Activated CD8-positive, alpha-beta T cell treated with anti-CD3 and anti-CD28 coated beads, Interleukin-2, amount 10 ng/mL, durations not matched to agents 7 days and 5 days (primary cell): ENCODE measurements around the gene C2orf81. TPM values are rescaled to one million over a fixed set of nuclear protein-coding genes. Genes with fewer than 3 reads are reported as not detected.
"Not testable (repeated sequence)": the region's sequence is repeated elsewhere in the genome, so short reads cannot be mapped to it uniquely, and the experiment has no call there.

Experiments
- ATAC-seq: fragments of 150-1000 bp; cut with Tn5 transposase; one replicate; pipeline ENCODE4 v1.10.0; 2021; ENCODE audit warnings: moderate library complexity
- CTCF ChIA-PET: fragments of 350-600 bp; sonication (Branson Sonifier 250); formaldehyde crosslinking; loops from one replicate; lab custom pipeline; 2021; ENCODE audit warnings: antibody characterized with exemption; lab: Charles Lee
- POLR2A ChIA-PET: fragments of 350-600 bp; sonication (Branson Sonifier 250); formaldehyde crosslinking; loops from one replicate; lab custom pipeline; 2021; ENCODE audit warnings: antibody characterized with exemption; lab: Charles Lee
- DNase-seq: peaks from one replicate; pipeline ENCODE4 v3.0.0-alpha.2; 2020
- H3K27ac Mint-ChIP-seq: one replicate; pipeline ENCODE4 v1.8.0; 2021; ENCODE audit warnings: mild to moderate bottlenecking, mixed read lengths
- H3K27me3 Mint-ChIP-seq: one replicate; pipeline ENCODE4 v1.8.0; 2021; ENCODE audit warnings: low read depth, mixed read lengths
- H3K36me3 Mint-ChIP-seq: one replicate; pipeline ENCODE4 v1.8.0; 2021; ENCODE audit warnings: low read depth, mixed read lengths
- H3K4me1 Mint-ChIP-seq: one replicate; pipeline ENCODE4 v1.8.0; 2021; ENCODE audit warnings: low read depth, mixed read lengths
- H3K4me3 Mint-ChIP-seq: one replicate; pipeline ENCODE4 v1.8.0; 2021; ENCODE audit warnings: mild to moderate bottlenecking, mixed read lengths
- H3K9me3 Mint-ChIP-seq: one replicate; pipeline ENCODE4 v1.8.0; 2022; ENCODE audit warnings: mixed read lengths; ENCODE audit not compliant: insufficient read depth
- total RNA-seq, 2 experiments: library from RNA; stranded (reverse); gene quantifications; one replicate each; pipeline ENCODE4 v1.2.3, GENCODE V29; 2021

C2orf81 gene
- total RNA-seq, result 1 to 10 TPM; 1.5 TPM

- ATAC-seq (peak; percentile 85), DNase-seq (peak; percentile 96)
- Mint-ChIP-seq H3K36me3 (peaks cover 20% of the 10 kb centered on the region), H3K9me3 (no peaks in the 10 kb centered on the region), H3K27ac (peak within 1 kb of the TSS; percentile 100), H3K4me1 (peaks cover 33% of the 10 kb centered on the region), H3K27me3 (no peaks in the 10 kb centered on the region), H3K4me3 (peak within 1 kb of the TSS; percentile 100)
- POLR2A ChIA-PET, result interaction anchor here (0.7 to 2.8 kb wide), 10 partner anchors 8 to 243 kb away, joined by 3 to 14 read pairs (median 4); partner anchors contain the start of genes INO80B and MOB1A
- CTCF ChIA-PET, result interaction anchor here (0.9 to 2.1 kb wide), 7 partner anchors 20 to 111 kb away, joined by 3 to 8 read pairs (median 4); partner anchors contain the start of genes INO80B and WBP1
These were observed at the start of gene C2orf81, which contains the start of gene WDR54 for GRCh38 chr2:74421221-74421870. Gene C2orf81 (minus strand): TSS chr2:74421619. CDS start chr2:74421560, 59 bp downstream. Gene WDR54 (plus strand): TSS chr2:74421730. CDS start chr2:74422154, 424 bp downstream.

GRCh38 chr2:74470742-74471141 lies 49.3 kb upstream of the C2orf81 start:
- Mint-ChIP-seq H3K36me3 (peaks cover 39% of the 10 kb centered on the region), H3K4me3 (peak overlapping the region; percentile 51), H3K27ac (peak overlapping the region; percentile 67), H3K4me1 (peaks cover 37% of the 10 kb centered on the region)
- H3K27me3 Mint-ChIP-seq, ATAC-seq, DNase-seq, H3K9me3 Mint-ChIP-seq: not testable (repeated sequence)
- ChIA-PET CTCF (interaction anchor here (0.8 to 3.0 kb wide), 3 partner anchors 11 to 61 kb away, joined by 3 to 26 read pairs (median 4); partner anchors contain the start of genes CCDC142 and TTC31), POLR2A (interaction anchor here (0.6 to 2.9 kb wide), 5 partner anchors 12 to 61 kb away, joined by 3 to 28 read pairs (median 5); partner anchors contain the start of genes INO80B and WBP1)

GRCh38 chr2:74464406-74464805 lies 43.0 kb upstream of the C2orf81 start:
- Mint-ChIP-seq H3K36me3 (peaks cover 18% of the 10 kb centered on the region), H3K4me1 (peaks cover 38% of the 10 kb centered on the region), H3K4me3 (peak overlapping the region; percentile 96), H3K27me3 (no peaks in the 10 kb centered on the region), H3K9me3 (no peaks in the 10 kb centered on the region), H3K27ac (peak overlapping the region; percentile 86)
- ChIA-PET POLR2A (interaction anchor here (1.1 to 1.5 kb wide), 4 partner anchors 19 to 727 kb away, joined by 3 to 11 read pairs (median 3); partner anchors contain the start of genes AUP1, CCDC142, HTRA2 and TPRKB), CTCF (interaction anchor here (1.0 to 1.7 kb wide), 4 partner anchors 17 to 123 kb away, joined by 3 to 4 read pairs (median 4); no protein-coding TSS in a partner anchor)
- DNase-seq (no peak), ATAC-seq (peak; percentile 3)

GRCh38 chr2:74462786-74463105 lies 41.3 kb upstream of the C2orf81 start:
- H3K4me1 Mint-ChIP-seq, result peaks cover 43% of the 10 kb centered on the region
- DNase-seq (no peak), ATAC-seq (no peak)
- H3K27ac Mint-ChIP-seq, result no peak overlapping the region
- ChIA-PET CTCF (no interaction called here), POLR2A (interaction anchor here (1.0 to 2.6 kb wide), 2 partner anchors 9 to 10 kb away, joined by 3 to 12 read pairs; partner anchors contain the start of gene MRPL53)
- H3K27me3 Mint-ChIP-seq, result no peaks in the 10 kb centered on the region
- H3K9me3 Mint-ChIP-seq, result no peaks in the 10 kb centered on the region
- H3K4me3 Mint-ChIP-seq, result no peak overlapping the region
- peaks cover 19% of the 10 kb centered on the region for H3K36me3 Mint-ChIP-seq

GRCh38 chr2:74462054-74462785 lies 40.8 kb upstream of the C2orf81 start:
- peaks cover 42% of the 10 kb centered on the region for H3K4me1 Mint-ChIP-seq

DNA sequence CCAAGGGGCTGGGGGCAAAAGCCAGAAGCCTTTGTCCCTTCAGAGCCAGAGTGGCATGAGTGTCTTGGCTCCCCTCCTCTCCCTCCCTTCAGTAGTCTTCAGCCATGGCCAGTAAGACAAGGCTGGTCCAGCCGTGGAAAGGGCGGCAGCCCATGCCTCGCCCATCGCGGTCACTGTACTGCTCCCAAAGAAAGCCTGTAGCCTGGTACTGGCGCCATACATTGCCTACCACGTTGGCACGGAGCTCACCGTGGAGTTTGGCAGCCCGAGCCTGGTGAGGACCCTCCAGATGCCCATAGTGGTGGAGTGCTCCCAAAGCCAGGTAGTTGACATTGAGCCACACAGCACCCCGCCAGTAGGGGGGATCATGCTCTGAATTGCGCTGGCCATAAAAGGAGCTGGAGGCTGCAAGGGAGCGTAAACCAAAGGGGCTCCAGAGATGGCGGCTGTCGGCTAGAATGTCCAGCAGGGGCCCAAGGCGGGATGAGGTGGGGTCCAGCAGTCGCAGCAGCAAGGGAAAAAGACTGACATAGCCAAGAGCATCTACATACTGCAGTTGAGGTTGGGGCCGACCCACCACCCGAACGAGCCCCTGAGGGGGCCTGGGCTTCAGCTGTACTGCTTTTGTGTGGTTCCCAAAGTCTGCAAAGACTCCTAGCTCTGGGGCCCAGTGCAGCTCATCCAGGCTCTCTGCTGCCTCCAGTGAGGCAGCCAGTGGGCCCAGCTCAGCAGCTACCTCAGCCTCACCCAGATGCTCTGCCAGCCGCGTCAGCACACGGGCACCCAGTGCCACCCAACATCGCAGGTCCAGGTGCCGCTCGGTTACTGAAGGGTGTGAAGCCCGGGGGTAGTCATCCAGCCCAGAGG lies 40.0 kb upstream of the C2orf81 start:
- peak overlapping the region; percentile 30 for H3K27ac Mint-ChIP-seq
- H3K36me3 Mint-ChIP-seq, result peaks cover 26% of the 10 kb centered on the region
- ChIA-PET CTCF (interaction anchor here (0.7 to 1.0 kb wide), 4 partner anchors 30 to 127 kb away, joined by 3 to 6 read pairs (median 4); no protein-coding TSS in a partner anchor), POLR2A (interaction anchor here (0.7 to 2.6 kb wide), 3 partner anchors 12 to 20 kb away, joined by 3 to 12 read pairs (median 3); partner anchors contain the start of gene MRPL53)
- H3K9me3 Mint-ChIP-seq, result no peaks in the 10 kb centered on the region
- ATAC-seq (no peak), DNase-seq (no peak)
- H3K27me3 Mint-ChIP-seq, result no peaks in the 10 kb centered on the region
- H3K4me1 Mint-ChIP-seq, result peaks cover 50% of the 10 kb centered on the region
- no peak overlapping the region for H3K4me3 Mint-ChIP-seq

More at GRCh38 chr2:74462054-74462785, 40.8 kb upstream of the C2orf81 start:
- H3K36me3 Mint-ChIP-seq, result peaks cover 20% of the 10 kb centered on the region
- ChIA-PET POLR2A (interaction anchor here (0.7 to 2.6 kb wide), 4 partner anchors 9 to 20 kb away, joined by 3 to 12 read pairs (median 3); partner anchors contain the start of gene MRPL53), CTCF (interaction anchor here (0.7 to 1.0 kb wide), 4 partner anchors 31 to 126 kb away, joined by 3 to 6 read pairs (median 4); no protein-coding TSS in a partner anchor)
- H3K27ac Mint-ChIP-seq, result no peak overlapping the region
- H3K4me3 Mint-ChIP-seq, result no peak overlapping the region
- ATAC-seq, result no peak
- no peaks in the 10 kb centered on the region for H3K9me3 Mint-ChIP-seq
- DNase-seq, result no peak
- H3K27me3 Mint-ChIP-seq, result no peaks in the 10 kb centered on the region

DNA sequence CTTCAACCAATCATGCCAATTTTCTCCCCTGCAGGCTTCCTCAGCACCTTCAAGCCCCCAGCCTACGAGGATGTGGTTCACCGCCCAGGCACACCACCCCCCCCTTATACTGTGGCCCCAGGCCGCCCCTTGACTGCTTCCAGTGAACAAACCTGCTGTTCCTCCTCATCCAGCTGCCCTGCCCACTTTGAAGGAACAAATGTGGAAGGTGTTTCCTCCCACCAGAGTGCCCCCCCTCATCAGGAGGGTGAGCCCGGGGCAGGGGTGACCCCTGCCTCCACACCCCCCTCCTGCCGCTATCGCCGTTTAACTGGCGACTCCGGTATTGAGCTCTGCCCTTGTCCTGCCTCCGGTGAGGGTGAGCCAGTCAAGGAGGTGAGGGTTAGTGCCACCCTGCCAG lies 38.8 kb upstream of the C2orf81 start:
- ATAC-seq, DNase-seq, H3K9me3 Mint-ChIP-seq, H3K27me3 Mint-ChIP-seq: not testable (repeated sequence)
- H3K27ac Mint-ChIP-seq, result peak overlapping the region; percentile 52
- POLR2A ChIA-PET, result interaction anchor here (2.6 kb wide), 2 partner anchors 13 to 70 kb away, joined by 12 to 24 read pairs; partner anchors contain the start of genes AUP1, HTRA2 and MRPL53
- peaks cover 59% of the 10 kb centered on the region for H3K4me1 Mint-ChIP-seq
- peak overlapping the region; percentile 99 for H3K4me3 Mint-ChIP-seq
- CTCF ChIA-PET, result interaction anchor here (2.2 kb wide), 1 partner anchor 16 kb away, joined by 11 read pairs; no protein-coding TSS in a partner anchor
- peaks cover 34% of the 10 kb centered on the region for H3K36me3 Mint-ChIP-seq

DNA sequence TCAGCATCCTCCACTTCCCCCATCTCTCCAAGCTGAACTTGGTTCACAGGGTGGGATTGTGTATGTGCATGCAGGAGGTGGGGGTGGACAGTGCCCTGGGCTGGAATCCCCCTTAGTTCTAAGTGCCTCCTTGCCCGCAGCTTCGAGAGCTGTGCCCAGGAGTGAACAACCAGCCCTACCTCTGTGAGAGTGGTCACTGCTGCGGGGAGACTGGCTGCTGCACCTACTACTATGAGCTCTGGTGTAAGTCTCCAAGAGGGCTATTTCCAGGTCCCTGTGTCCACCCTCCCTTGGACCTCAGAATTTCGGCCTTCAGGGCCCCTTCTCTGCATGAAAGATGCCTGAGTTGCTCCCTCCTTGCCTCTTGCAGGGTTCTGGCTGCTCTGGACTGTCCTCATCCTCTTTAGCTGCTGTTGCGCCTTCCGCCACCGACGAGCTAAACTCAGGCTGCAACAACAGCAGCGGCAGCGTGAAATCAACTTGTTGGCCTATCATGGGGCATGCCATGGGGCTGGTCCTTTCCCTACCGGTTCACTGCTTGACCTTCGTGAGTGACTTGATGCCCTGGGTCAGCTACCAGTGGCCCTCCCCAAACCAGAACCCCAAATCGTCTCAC lies 38.2 kb upstream of the C2orf81 start:
- not testable (repeated sequence) for DNase-seq, ATAC-seq, H3K27me3 Mint-ChIP-seq, H3K9me3 Mint-ChIP-seq
- Mint-ChIP-seq H3K27ac (peak overlapping the region; percentile 98), H3K36me3 (peaks cover 37% of the 10 kb centered on the region), H3K4me3 (peak overlapping the region; percentile 99), H3K4me1 (peaks cover 64% of the 10 kb centered on the region)
- CTCF ChIA-PET, result interaction anchor here (1.0 to 2.8 kb wide), 8 partner anchors 12 to 128 kb away, joined by 3 to 14 read pairs (median 8); partner anchors contain the start of genes AUP1, HTRA2 and MRPL53
- POLR2A ChIA-PET, result interaction anchor here (0.8 to 3.1 kb wide), 6 partner anchors 8 to 71 kb away, joined by 3 to 33 read pairs (median 20); partner anchors contain the start of genes AUP1, CCDC142, HTRA2 and MRPL53

DNA sequence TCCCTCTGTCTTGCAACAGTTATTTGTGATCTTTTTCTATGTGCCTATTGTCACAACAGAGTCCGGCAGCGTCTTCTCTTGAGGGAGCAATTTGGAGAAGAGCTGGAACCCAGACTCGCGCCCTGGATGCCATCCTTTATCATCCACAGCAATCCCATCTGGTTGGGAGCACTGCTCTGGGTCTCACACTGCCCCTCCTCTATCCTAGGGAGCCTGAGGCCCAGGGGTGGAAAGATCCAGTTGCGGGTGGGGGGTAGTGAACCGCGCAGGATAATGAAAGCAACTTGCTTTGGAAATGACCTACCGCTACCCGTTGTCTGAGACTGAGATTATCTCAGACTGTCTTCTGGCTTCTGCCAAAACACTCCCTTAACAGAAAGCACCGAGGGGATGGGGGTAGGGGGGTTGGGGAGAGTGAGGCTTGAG lies 37.5 kb upstream of the C2orf81 start:
- Mint-ChIP-seq H3K27me3 (no peaks in the 10 kb centered on the region), H3K36me3 (peaks cover 37% of the 10 kb centered on the region), H3K9me3 (no peaks in the 10 kb centered on the region), H3K4me3 (peak overlapping the region; percentile 99), H3K27ac (peak overlapping the region; percentile 98), H3K4me1 (peaks cover 62% of the 10 kb centered on the region)
- no peak for DNase-seq
- POLR2A ChIA-PET, result interaction anchor here (0.7 to 3.1 kb wide), 9 partner anchors 9 to 96 kb away, joined by 3 to 33 read pairs (median 4); partner anchors contain the start of genes AUP1, CCDC142, HTRA2 and MRPL53
- ATAC-seq, result no peak
- CTCF ChIA-PET, result interaction anchor here (0.8 to 3.1 kb wide), 13 partner anchors 8 to 209 kb away, joined by 3 to 29 read pairs (median 4); partner anchors contain the start of genes AUP1, CCDC142, HTRA2 and MRPL53
